PC-9 (cell line): ENCODE data around the gene ATE1.

Experiments used
- EZH2 ChIP-seq: fragments of 200-600 bp; sonication (generic); IDR thresholded peaks from 2 replicates; pipeline ENCODE4 v1.8.0; 2017; ENCODE audit warnings: antibody characterized with exemption, low read depth
- TF ChIP-seq, protein P1 (sequence below): fragments of 200-600 bp; sonication (generic); conservative IDR thresholded peaks from 2 replicates; pipeline ENCODE4 v1.6.1; 2017; ENCODE audit warnings: mixed run types, antibody characterized with exemption, mild to moderate bottlenecking, moderate library complexity

DNA sequence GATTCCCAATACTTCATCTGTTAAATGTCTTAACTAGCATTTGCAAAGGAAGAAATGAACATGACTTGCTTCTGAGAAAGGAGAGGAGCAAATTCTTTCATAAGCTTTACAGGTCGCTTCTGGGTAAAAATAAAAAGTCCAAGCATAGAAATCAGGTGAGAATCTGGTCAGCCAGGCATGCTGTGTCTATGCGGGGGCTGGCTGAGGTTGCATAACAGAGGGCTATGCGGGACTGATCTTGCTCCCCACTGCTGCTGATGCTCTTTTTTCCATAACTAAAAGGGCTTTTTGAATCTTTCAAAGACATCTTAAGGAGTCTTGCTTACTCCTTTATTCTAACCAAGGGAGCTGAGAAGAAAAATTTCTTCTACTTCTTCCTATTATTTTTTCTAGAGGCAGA lies 236.9 kb downstream of the ATE1 start:
- TF ChIP-seq, protein P1, sequence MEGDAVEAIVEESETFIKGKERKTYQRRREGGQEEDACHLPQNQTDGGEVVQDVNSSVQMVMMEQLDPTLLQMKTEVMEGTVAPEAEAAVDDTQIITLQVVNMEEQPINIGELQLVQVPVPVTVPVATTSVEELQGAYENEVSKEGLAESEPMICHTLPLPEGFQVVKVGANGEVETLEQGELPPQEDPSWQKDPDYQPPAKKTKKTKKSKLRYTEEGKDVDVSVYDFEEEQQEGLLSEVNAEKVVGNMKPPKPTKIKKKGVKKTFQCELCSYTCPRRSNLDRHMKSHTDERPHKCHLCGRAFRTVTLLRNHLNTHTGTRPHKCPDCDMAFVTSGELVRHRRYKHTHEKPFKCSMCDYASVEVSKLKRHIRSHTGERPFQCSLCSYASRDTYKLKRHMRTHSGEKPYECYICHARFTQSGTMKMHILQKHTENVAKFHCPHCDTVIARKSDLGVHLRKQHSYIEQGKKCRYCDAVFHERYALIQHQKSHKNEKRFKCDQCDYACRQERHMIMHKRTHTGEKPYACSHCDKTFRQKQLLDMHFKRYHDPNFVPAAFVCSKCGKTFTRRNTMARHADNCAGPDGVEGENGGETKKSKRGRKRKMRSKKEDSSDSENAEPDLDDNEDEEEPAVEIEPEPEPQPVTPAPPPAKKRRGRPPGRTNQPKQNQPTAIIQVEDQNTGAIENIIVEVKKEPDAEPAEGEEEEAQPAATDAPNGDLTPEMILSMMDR: no peak
- TF ChIP-seq EZH2: no peak
